IMR-90 (cell line): ENCODE data around the gene RAB28. TPM values are rescaled to one million over a fixed set of nuclear protein-coding genes. Genes with fewer than 3 reads are reported as not detected.

Experiments
- ATAC-seq: fragments of 200-7000 bp; cut with Tn5 transposase; 2 replicates; pipeline ENCODE4 v1.9.1; 2020; ENCODE audit warnings: low read depth, mild to moderate bottlenecking, moderate library complexity
- BruUV-seq: library from RNA; stranded (reverse); fragments of 400-500 nt; replicated peaks from 2 replicates; lab custom pipeline; 2021; lab: Mats Ljungman, UMichigan
- CTCF ChIA-PET: fragments of 300-600 bp; formaldehyde crosslinking; extraction: SDS; loops from one replicate; lab custom pipeline; 2021; ENCODE audit warnings: antibody characterized with exemption; lab: Yijun Ruan, JAX
- POLR2A ChIA-PET: fragments of 300-600 bp; sonication (Branson Sonifier 250); formaldehyde crosslinking; loops from one replicate; lab custom pipeline; 2022; ENCODE audit warnings: antibody characterized with exemption; ENCODE audit not compliant: unreplicated experiment; lab: Charles Lee
- DNase-seq: peaks from one replicate; pipeline ENCODE4 v3.0.0; 2013
- H2AFZ ChIP-seq: replicated peaks from 2 replicates; pipeline ENCODE3; 2013; ENCODE audit warnings: low read length, mild to moderate bottlenecking; ENCODE audit not compliant: poor library complexity
- H2AK5ac ChIP-seq: 2 replicates; pipeline ENCODE4 v1.6.1; 2013; ENCODE audit warnings: low read depth, low read length, inconsistent platforms
- H2AK9ac ChIP-seq: replicated peaks from 2 replicates; pipeline ENCODE3; 2013; ENCODE audit warnings: mild to moderate bottlenecking, low read depth, low read length, moderate library complexity; ENCODE audit not compliant: poor library complexity
- H2BK120ac ChIP-seq: 2 replicates; pipeline ENCODE4 v1.6.1; 2013; ENCODE audit warnings: low read depth, low read length, inconsistent platforms
- H2BK15ac ChIP-seq: 3 replicates; pipeline ENCODE4 v1.6.1; 2013; ENCODE audit warnings: low read depth, low read length, inconsistent platforms
- H2BK20ac ChIP-seq: 2 replicates; pipeline ENCODE4 v1.6.1; 2013; ENCODE audit warnings: low read depth, mild to moderate bottlenecking, inconsistent platforms, low read length, moderate library complexity
- H2BK5ac ChIP-seq: 2 replicates; pipeline ENCODE4 v1.6.1; 2013; ENCODE audit warnings: mild to moderate bottlenecking, low read depth, low read length, inconsistent platforms; ENCODE audit not compliant: poor library complexity, severe bottlenecking
- H3K14ac ChIP-seq: replicated peaks from 2 replicates; pipeline ENCODE4 v1.6.1; 2013; ENCODE audit warnings: low read depth, low read length, inconsistent platforms
- H3K18ac ChIP-seq: 2 replicates; pipeline ENCODE4 v1.6.1; 2013; ENCODE audit warnings: low read depth, low read length, control low read depth
- H3K23ac ChIP-seq: 2 replicates; pipeline ENCODE4 v1.6.1; 2013; ENCODE audit warnings: low read depth, low read length, inconsistent platforms
- H3K27ac ChIP-seq: 2 replicates; pipeline ENCODE4 v1.5.1; 2013; ENCODE audit warnings: mild to moderate bottlenecking, control low read depth, low read length; ENCODE audit not compliant: insufficient read depth
- H3K27me3 ChIP-seq: 2 replicates; pipeline ENCODE4 v1.6.1; 2013; ENCODE audit warnings: low read length; ENCODE audit not compliant: control insufficient read depth, insufficient read depth
- H3K36me3 ChIP-seq: 2 replicates; pipeline ENCODE4 v1.6.1; 2013; ENCODE audit warnings: low read length, mixed read lengths; ENCODE audit not compliant: control insufficient read depth, insufficient read depth
- H3K4ac ChIP-seq: 2 replicates; pipeline ENCODE4 v1.6.1; 2013; ENCODE audit warnings: low read depth, low read length, inconsistent platforms
- H3K4me1 ChIP-seq: 2 replicates; pipeline ENCODE4 v1.6.1; 2013; ENCODE audit warnings: low read length, mixed read lengths; ENCODE audit not compliant: control insufficient read depth, insufficient read depth
- H3K4me2 ChIP-seq: 2 replicates; pipeline ENCODE4 v1.6.1; 2013; ENCODE audit warnings: low read depth, mild to moderate bottlenecking, control low read depth, low read length, moderate library complexity
- H3K4me3 ChIP-seq: 2 replicates; pipeline ENCODE4 v1.5.1; 2013; ENCODE audit warnings: low read depth, mild to moderate bottlenecking, control low read depth, low read length, moderate library complexity; ENCODE audit not compliant: insufficient read depth
- H3K56ac ChIP-seq: 2 replicates; pipeline ENCODE4 v1.6.1; 2013; ENCODE audit warnings: low read length, inconsistent platforms; ENCODE audit not compliant: insufficient read depth; ENCODE audit errors: extremely low read depth
- H3K79me1 ChIP-seq, 2 experiments: 2 replicates each; pipeline ENCODE4 v1.6.1; 2013; ENCODE audit warnings: low read length in 2 of 2, inconsistent platforms in 1 of 2, low read depth in 1 of 2
- H3K9ac ChIP-seq: 2 replicates; pipeline ENCODE4 v1.6.1; 2013; ENCODE audit warnings: low read depth, low read length, control low read depth
- H3K9me1 ChIP-seq: 2 replicates; pipeline ENCODE4 v1.6.1; 2013; ENCODE audit warnings: low read length, inconsistent platforms; ENCODE audit not compliant: insufficient read depth
- H3K9me3 ChIP-seq: 2 replicates; pipeline ENCODE4 v1.6.1; 2013; ENCODE audit warnings: low read length; ENCODE audit not compliant: control insufficient read depth, insufficient read depth
- H4K20me1 ChIP-seq: 2 replicates; pipeline ENCODE4 v1.6.1; 2013; ENCODE audit warnings: low read length, inconsistent platforms; ENCODE audit not compliant: insufficient read depth
- H4K5ac ChIP-seq: 2 replicates; pipeline ENCODE4 v1.6.1; 2013; ENCODE audit warnings: mild to moderate bottlenecking, low read depth, low read length, control low read depth
- H4K8ac ChIP-seq, 2 experiments: 2 replicates each; pipeline ENCODE4 v1.6.1; 2013; ENCODE audit warnings: low read depth in 2 of 2, low read length in 2 of 2, control low read depth in 1 of 2, inconsistent platforms in 1 of 2
- H4K91ac ChIP-seq: 2 replicates; pipeline ENCODE4 v1.6.1; 2013; ENCODE audit warnings: low read depth, low read length, inconsistent platforms; ENCODE audit not compliant: insufficient read depth
- CEBPB ChIP-seq: IDR thresholded peaks from 2 replicates; pipeline ENCODE4 v1.6.1; 2012; ENCODE audit warnings: low read depth, low read length, improper control_type of control experiment
- CTCF ChIP-seq: conservative IDR thresholded peaks from 2 replicates; pipeline ENCODE4 v1.5.1; 2012; ENCODE audit warnings: mild to moderate bottlenecking, low read depth, low read length, improper control_type of control experiment
- MAZ ChIP-seq: IDR thresholded peaks from 2 replicates; pipeline ENCODE4 v1.6.1; 2012; ENCODE audit warnings: low read depth, mild to moderate bottlenecking, low read length, improper control_type of control experiment, moderate library complexity, borderline replicate concordance
- NFE2L2 ChIP-seq: fragments of 150-350 bp; IDR thresholded peaks from 2 replicates; pipeline ENCODE4 v1.6.1; 2016; ENCODE audit warnings: low read depth, mild to moderate bottlenecking, low read length
- POLR2A ChIP-seq: IDR thresholded peaks from 2 replicates; pipeline ENCODE4 v1.6.1; 2012; ENCODE audit warnings: mild to moderate bottlenecking, low read depth, low read length
- RCOR1 ChIP-seq: IDR thresholded peaks from 2 replicates; pipeline ENCODE4 v1.6.1; 2012; ENCODE audit warnings: mild to moderate bottlenecking, low read length, improper control_type of control experiment; ENCODE audit not compliant: insufficient replicate concordance
- SMC3 ChIP-seq: fragments of 150-350 bp; IDR thresholded peaks from 2 replicates; pipeline ENCODE4 v1.6.1; 2016; ENCODE audit warnings: low read depth, mild to moderate bottlenecking, antibody characterized with exemption, low read length, moderate library complexity
- USF2 ChIP-seq: fragments of 150-350 bp; IDR thresholded peaks from 2 replicates; pipeline ENCODE4 v1.6.1; 2017; ENCODE audit warnings: mild to moderate bottlenecking, antibody characterized with exemption, low read length, low read depth
- WGBS, 2 experiments: methylation state at CpG; one replicate each; pipeline versions ENCODE4 v1.1.5 to v1.1.7; 2013; ENCODE audit warnings: missing lambda C conversion rate in 2 of 2; ENCODE audit not compliant: insufficient read length in 1 of 2; ENCODE audit errors: extremely low coverage in 2 of 2; 5-methylcytosine and 5-hydroxymethylcytosine counted together
- dilution Hi-C: fragments of 300-500 bp; cut with HindIII; formaldehyde crosslinking; loops from one replicate; pipeline ENCODE4 v1.14.3; 2018; ENCODE audit warnings: low sequenced_read_pairs; ENCODE audit not compliant: unreplicated experiment
- in situ Hi-C: fragments of 300-500 bp; cut with MboI; formaldehyde crosslinking; loops from 3 replicates; pipeline ENCODE4 v1.14.3; 2019; ENCODE audit warnings: low sequenced_read_pairs, inconsistent platforms, mixed read lengths
- intact Hi-C: fragments of 100-400 bp; cut with micrococcal nuclease; formaldehyde crosslinking; loops from 2 replicates; pipeline ENCODE4 v1.10.0; 2022
- polyA plus RNA-seq, 3 experiments: library from polyadenylated mRNA; depleted of rRNA; stranded (reverse); fragments of >200 nt; gene quantifications; 2 replicates each; pipeline ENCODE4 v1.2.3, GENCODE V29; 2012; ENCODE audit warnings: low replicate concordance in 1 of 3
- total RNA-seq: library from RNA; depleted of rRNA; stranded (reverse); fragments of >200 nt; gene quantifications from 2 replicates; pipeline ENCODE4 v1.2.3, GENCODE V29; 2012

Gene RAB28
- total and polyA plus RNA-seq, 2 of the 4 experiments (the other 2 are of a cell fraction), result 7.5 to 10.8 TPM

- BruUV-seq, result no TSS peak
- TF ChIP-seq POLR2A, result no peak
- TF ChIP-seq CTCF, result no peak
- TF ChIP-seq USF2, result no peak
- TF ChIP-seq NFE2L2, result no peak
- TF ChIP-seq SMC3, result no peak
- TF ChIP-seq CEBPB, result no peak
- TF ChIP-seq MAZ, result no peak
- TF ChIP-seq RCOR1, result no peak
- H3K9me1 ChIP-seq, result no peaks in the 10 kb centered on the region
- H4K5ac ChIP-seq, result no peak overlapping the region
- DNase-seq (no peak), ATAC-seq (no peak)
- intact Hi-C loops, result no loop called here
- no peaks in the 10 kb centered on the region for H4K20me1 ChIP-seq
- no peak overlapping the region for H4K91ac ChIP-seq
- H2AFZ ChIP-seq, result no peak overlapping the region
- H2AK9ac ChIP-seq, result no peak overlapping the region
- H3K4me2 ChIP-seq, result no peak overlapping the region
- H3K4me1 ChIP-seq, result no peaks in the 10 kb centered on the region
- no peak overlapping the region for H4K8ac ChIP-seq
- H2AK5ac ChIP-seq, result no peak overlapping the region
- no peak overlapping the region for H2BK120ac ChIP-seq
- H3K4ac ChIP-seq, result no peak overlapping the region
- CTCF ChIA-PET, result no interaction called here
- no peaks in the 10 kb centered on the region for H3K27me3 ChIP-seq
- H3K27ac ChIP-seq, result no peak overlapping the region
- dilution Hi-C loops, result no loop called here
- H2BK20ac ChIP-seq, result no peak overlapping the region
- H3K4me3 ChIP-seq, result no peak overlapping the region
- H3K18ac ChIP-seq, result no peak overlapping the region
- no peaks in the 10 kb centered on the region for H3K9me3 ChIP-seq
- 94% methylated on average over 4 of the region's 22 CpGs; no CpG with 5 or more reads in 1 of the 2 experiments for WGBS, 2 experiments
- POLR2A ChIA-PET, result no interaction called here
- no peak overlapping the region for H2BK5ac ChIP-seq
- H3K56ac ChIP-seq, result no peak overlapping the region; the same call in 1 of the 2 replicates
- no peak overlapping the region for H3K14ac ChIP-seq
- H3K79me1 ChIP-seq, result no peaks in the 10 kb centered on the region
- H3K9ac ChIP-seq, result no peak overlapping the region
- no peak overlapping the region for H3K23ac ChIP-seq
- in situ Hi-C loops, result no loop called here
- 0 out of 2 replicates have a peak, but pooled peaks cover 1% of the 10 kb centered on the region for H3K36me3 ChIP-seq
- no peak overlapping the region for H2BK15ac ChIP-seq
Measured at GRCh38 chr4:13445841-13446790, 38.0 kb downstream of the RAB28 start.
